ENCODE data around the gene ZFYVE1. TPM values are rescaled to one million over a fixed set of nuclear protein-coding genes. Genes with fewer than 3 reads are reported as not detected.

The ZFYVE1 gene
- total and polyA plus RNA-seq, 2 of the 13 experiments (the other 11 are each of a cell fraction or from before 2014, with no cell fraction given), result 2.6 to 5.3 TPM

DNA sequence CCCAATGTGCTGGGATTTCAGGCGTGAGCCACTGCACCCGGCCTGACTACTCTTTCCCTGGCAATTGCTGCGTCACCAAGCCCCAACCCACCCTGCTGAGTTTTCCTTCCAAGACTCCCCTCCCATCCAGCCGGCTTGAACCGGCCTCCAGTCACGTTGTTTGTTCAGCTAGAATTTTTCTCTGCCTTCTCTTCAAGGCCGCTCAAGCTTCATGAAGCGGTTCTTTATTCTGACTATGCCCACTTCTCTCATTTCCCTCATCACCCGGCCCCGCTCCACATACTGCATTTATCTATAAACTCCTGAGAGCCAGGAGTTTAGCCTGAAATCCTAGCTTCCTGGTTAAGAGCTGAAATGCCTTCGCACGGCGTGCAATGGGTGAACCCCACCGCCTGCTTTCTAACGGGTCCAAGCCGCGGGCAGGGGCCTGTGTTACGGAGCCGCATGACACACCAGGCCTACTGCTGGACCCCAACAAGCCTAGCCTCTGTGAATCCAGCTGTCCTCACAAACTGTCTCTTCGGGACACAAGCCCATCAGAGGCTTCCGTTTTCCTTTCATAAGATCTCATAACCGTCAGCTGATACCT, 101.6 kb downstream of the ZFYVE1 start (continued):
- TF ChIP-seq, protein P1, sequence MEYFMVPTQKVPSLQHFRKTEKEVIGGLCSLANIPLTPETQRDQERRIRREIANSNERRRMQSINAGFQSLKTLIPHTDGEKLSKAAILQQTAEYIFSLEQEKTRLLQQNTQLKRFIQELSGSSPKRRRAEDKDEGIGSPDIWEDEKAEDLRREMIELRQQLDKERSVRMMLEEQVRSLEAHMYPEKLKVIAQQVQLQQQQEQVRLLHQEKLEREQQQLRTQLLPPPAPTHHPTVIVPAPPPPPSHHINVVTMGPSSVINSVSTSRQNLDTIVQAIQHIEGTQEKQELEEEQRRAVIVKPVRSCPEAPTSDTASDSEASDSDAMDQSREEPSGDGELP (IDR thresholded peaks at IDR 0.05; ENCODE audit: borderline replicate concordance, low read depth), result 0 out of 2 replicates have a peak, but pooled peaks have one; percentile 18
- TF ChIP-seq, protein P2, sequence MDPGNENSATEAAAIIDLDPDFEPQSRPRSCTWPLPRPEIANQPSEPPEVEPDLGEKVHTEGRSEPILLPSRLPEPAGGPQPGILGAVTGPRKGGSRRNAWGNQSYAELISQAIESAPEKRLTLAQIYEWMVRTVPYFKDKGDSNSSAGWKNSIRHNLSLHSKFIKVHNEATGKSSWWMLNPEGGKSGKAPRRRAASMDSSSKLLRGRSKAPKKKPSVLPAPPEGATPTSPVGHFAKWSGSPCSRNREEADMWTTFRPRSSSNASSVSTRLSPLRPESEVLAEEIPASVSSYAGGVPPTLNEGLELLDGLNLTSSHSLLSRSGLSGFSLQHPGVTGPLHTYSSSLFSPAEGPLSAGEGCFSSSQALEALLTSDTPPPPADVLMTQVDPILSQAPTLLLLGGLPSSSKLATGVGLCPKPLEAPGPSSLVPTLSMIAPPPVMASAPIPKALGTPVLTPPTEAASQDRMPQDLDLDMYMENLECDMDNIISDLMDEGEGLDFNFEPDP (CRISPR knock-in tag; conservative IDR thresholded peaks at IDR 0.05), result no peak
- TF ChIP-seq ZNF382 (CRISPR knock-in tag; IDR thresholded peaks at IDR 0.05; ENCODE audit: borderline replicate concordance), result no peak
- no peak for TF ChIP-seq SMAD9 (CRISPR knock-in tag; IDR thresholded peaks at IDR 0.05)
- TF ChIP-seq, protein P3, sequence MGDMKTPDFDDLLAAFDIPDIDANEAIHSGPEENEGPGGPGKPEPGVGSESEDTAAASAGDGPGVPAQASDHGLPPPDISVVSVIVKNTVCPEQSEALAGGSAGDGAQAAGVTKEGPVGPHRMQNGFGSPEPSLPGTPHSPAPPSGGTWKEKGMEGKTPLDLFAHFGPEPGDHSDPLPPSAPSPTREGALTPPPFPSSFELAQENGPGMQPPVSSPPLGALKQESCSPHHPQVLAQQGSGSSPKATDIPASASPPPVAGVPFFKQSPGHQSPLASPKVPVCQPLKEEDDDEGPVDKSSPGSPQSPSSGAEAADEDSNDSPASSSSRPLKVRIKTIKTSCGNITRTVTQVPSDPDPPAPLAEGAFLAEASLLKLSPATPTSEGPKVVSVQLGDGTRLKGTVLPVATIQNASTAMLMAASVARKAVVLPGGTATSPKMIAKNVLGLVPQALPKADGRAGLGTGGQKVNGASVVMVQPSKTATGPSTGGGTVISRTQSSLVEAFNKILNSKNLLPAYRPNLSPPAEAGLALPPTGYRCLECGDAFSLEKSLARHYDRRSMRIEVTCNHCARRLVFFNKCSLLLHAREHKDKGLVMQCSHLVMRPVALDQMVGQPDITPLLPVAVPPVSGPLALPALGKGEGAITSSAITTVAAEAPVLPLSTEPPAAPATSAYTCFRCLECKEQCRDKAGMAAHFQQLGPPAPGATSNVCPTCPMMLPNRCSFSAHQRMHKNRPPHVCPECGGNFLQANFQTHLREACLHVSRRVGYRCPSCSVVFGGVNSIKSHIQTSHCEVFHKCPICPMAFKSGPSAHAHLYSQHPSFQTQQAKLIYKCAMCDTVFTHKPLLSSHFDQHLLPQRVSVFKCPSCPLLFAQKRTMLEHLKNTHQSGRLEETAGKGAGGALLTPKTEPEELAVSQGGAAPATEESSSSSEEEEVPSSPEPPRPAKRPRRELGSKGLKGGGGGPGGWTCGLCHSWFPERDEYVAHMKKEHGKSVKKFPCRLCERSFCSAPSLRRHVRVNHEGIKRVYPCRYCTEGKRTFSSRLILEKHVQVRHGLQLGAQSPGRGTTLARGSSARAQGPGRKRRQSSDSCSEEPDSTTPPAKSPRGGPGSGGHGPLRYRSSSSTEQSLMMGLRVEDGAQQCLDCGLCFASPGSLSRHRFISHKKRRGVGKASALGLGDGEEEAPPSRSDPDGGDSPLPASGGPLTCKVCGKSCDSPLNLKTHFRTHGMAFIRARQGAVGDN (CRISPR knock-in tag; IDR thresholded peaks at IDR 0.05), result peak; percentile 74
- TF ChIP-seq ZNF138 (CRISPR knock-in tag; IDR thresholded peaks at IDR 0.05; ENCODE audit: low read depth), result no peak; the same call in 1 of the 2 replicates
- TF ChIP-seq MED13 (CRISPR knock-in tag; IDR thresholded peaks at IDR 0.05), result no peak
- TF ChIP-seq, protein P4, sequence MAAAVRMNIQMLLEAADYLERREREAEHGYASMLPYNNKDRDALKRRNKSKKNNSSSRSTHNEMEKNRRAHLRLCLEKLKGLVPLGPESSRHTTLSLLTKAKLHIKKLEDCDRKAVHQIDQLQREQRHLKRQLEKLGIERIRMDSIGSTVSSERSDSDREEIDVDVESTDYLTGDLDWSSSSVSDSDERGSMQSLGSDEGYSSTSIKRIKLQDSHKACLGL (CRISPR knock-in tag; IDR thresholded peaks at IDR 0.05), result no peak
- no peak for TF ChIP-seq ZNF205 (CRISPR knock-in tag; IDR thresholded peaks at IDR 0.05)
- no peak for TF ChIP-seq MED1 (CRISPR knock-in tag; IDR thresholded peaks at IDR 0.05)
- no peak for TF ChIP-seq GPN1 (CRISPR knock-in tag; IDR thresholded peaks at IDR 0.05; ENCODE audit: borderline replicate concordance)
- no peak for TF ChIP-seq GATAD1 (CRISPR knock-in tag; IDR thresholded peaks at IDR 0.05)
- TF ChIP-seq, protein P5, sequence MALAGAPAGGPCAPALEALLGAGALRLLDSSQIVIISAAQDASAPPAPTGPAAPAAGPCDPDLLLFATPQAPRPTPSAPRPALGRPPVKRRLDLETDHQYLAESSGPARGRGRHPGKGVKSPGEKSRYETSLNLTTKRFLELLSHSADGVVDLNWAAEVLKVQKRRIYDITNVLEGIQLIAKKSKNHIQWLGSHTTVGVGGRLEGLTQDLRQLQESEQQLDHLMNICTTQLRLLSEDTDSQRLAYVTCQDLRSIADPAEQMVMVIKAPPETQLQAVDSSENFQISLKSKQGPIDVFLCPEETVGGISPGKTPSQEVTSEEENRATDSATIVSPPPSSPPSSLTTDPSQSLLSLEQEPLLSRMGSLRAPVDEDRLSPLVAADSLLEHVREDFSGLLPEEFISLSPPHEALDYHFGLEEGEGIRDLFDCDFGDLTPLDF (CRISPR knock-in tag; IDR thresholded peaks at IDR 0.05), result no peak
- TF ChIP-seq MYNN (CRISPR knock-in tag; IDR thresholded peaks at IDR 0.05; ENCODE audit: low read depth), result 0 out of 2 replicates have a peak, but pooled peaks have one; percentile 44
- no peak for TF ChIP-seq ZSCAN31 (CRISPR knock-in tag; IDR thresholded peaks at IDR 0.05; ENCODE audit: low read depth)
- TF ChIP-seq, protein P6, sequence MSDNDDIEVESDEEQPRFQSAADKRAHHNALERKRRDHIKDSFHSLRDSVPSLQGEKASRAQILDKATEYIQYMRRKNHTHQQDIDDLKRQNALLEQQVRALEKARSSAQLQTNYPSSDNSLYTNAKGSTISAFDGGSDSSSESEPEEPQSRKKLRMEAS (IDR thresholded peaks at IDR 0.05), result peak; percentile 58
- TF ChIP-seq TMF1 (CRISPR knock-in tag; IDR thresholded peaks at IDR 0.05; ENCODE audit: low read depth), result no peak
- TF ChIP-seq, protein P7, sequence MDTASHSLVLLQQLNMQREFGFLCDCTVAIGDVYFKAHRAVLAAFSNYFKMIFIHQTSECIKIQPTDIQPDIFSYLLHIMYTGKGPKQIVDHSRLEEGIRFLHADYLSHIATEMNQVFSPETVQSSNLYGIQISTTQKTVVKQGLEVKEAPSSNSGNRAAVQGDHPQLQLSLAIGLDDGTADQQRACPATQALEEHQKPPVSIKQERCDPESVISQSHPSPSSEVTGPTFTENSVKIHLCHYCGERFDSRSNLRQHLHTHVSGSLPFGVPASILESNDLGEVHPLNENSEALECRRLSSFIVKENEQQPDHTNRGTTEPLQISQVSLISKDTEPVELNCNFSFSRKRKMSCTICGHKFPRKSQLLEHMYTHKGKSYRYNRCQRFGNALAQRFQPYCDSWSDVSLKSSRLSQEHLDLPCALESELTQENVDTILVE (CRISPR knock-in tag; IDR thresholded peaks at IDR 0.05), result no peak
- no peak for TF ChIP-seq TSC22D2 (CRISPR knock-in tag; IDR thresholded peaks at IDR 0.05; ENCODE audit: borderline replicate concordance)
- no peak for TF ChIP-seq GATAD2A (CRISPR knock-in tag; IDR thresholded peaks at IDR 0.05)

Measured in HepG2 (cell line).